Pancreas (tissue), 10 donors: ENCODE results near the gene ARHGAP40. TPM values are rescaled to one million over a fixed set of nuclear protein-coding genes. Genes with fewer than 3 reads are reported as not detected.
"Not testable (repeated sequence)": the region's sequence is repeated elsewhere in the genome, so short reads cannot be mapped to it uniquely, and the experiment has no call there.

Source experiments
- ATAC-seq, 4 donors: fragments of 200-7000 bp; cut with Tn5 transposase; one replicate each; pipeline versions ENCODE4 v1.8.0 to v1.9.1; 2020; ENCODE audit warnings: mild to moderate bottlenecking in 4 of 4, moderate library complexity in 4 of 4
- DNase-seq, 6 donors: peaks; one replicate each; pipeline ENCODE4 v3.0.0-alpha.2; 2020
- FAIRE-seq: peaks from 2 replicates; lab custom pipeline; 2012; peaks lifted over from hg19 to GRCh38; lab: Jason Lieb, UNC
- H3K27ac ChIP-seq, 4 donors: fragments of 200-600 bp; sonication (generic); 1 replicate in 3 of 4; 2 replicates in 1 of 4; pipeline versions ENCODE4 v1.5.0 to v1.8.0; 2020
- H3K27me3 ChIP-seq, 4 donors: fragments of 200-600 bp; one replicate each; pipeline ENCODE4 v1.8.0; 2021
- H3K36me3 ChIP-seq, 3 donors: fragments of 200-600 bp; sonication (generic) in 1 of 3; one replicate each; pipeline versions ENCODE4 v1.5.0 to v1.8.0; 2020 to 2021
- H3K4me1 ChIP-seq, 3 donors: fragments of 200-600 bp; one replicate each; pipeline ENCODE4 v1.8.0; 2021
- H3K4me3 ChIP-seq, 4 donors: fragments of 200-600 bp; sonication (generic) in 2 of 4; one replicate each; pipeline versions ENCODE4 v1.5.0 to v1.8.0; 2020 to 2021
- H3K9me3 ChIP-seq, 4 donors: fragments of 200-600 bp; one replicate each; pipeline ENCODE4 v1.8.0; 2021
- CTCF ChIP-seq, 4 donors: fragments of 200-600 bp; sonication (generic) in 3 of 4; IDR thresholded peaks; one replicate each; pipeline versions ENCODE4 v1.5.0 to v1.8.0; 2021; ENCODE audit warnings: antibody characterized with exemption in 4 of 4
- WGBS, 2 donors: extraction: QIAGEN DNeasy Blood & Tissue Kit; methylation state at CpG; one replicate each; pipeline ENCODE4 v1.1.7; 2013; 5-methylcytosine and 5-hydroxymethylcytosine counted together
- intact Hi-C, 3 donors: fragments of 100-400 bp; cut with DNase I; formaldehyde crosslinking; loops; one replicate each; pipeline versions ENCODE4 v1.11.1 to v1.14.2; 2022
- polyA plus RNA-seq, 2 donors: library from polyadenylated mRNA; stranded (reverse); fragments of 200-250 nt; gene quantifications; one replicate each; pipeline ENCODE4 v1.2.3, GENCODE V29; 2013
- total RNA-seq, 6 donors: library from RNA; stranded (reverse); fragmentation: NEBNext Ultra II Directional in 4 of 6; extraction: Animal tissue kit (Norgen Biotek cat#: 25700) in 4 of 6; gene quantifications; one replicate each; pipeline versions ENCODE4 v1.2.1 to v1.2.4, GENCODE V29; 2021 to 2023
- donor health status: healthy with polysubstance abuse.
- donor health status: DM: no; HTN: no; CAD: no; lungs with moderate emphysema.
- donor health status: DM: no; HTN: no; CAD: no.
- donor health status: control.
- donor health status: control.
- donor health status: Bipolar disorder and iron deficiency.
- donor health status: DM: yes; HTN: yes; CAD: no.
- donor health status: DM: no; HTN: no; CAD: no.
- donor health status: DM: no; HTN: no; CAD: no.
- donor health status: DM: yes; HTN: yes; CAD: no.

Gene ARHGAP40
- total and polyA plus RNA-seq, 8 donors: 0.08 to 0.23 (median 0.23) TPM; not detected in 5

DNA sequence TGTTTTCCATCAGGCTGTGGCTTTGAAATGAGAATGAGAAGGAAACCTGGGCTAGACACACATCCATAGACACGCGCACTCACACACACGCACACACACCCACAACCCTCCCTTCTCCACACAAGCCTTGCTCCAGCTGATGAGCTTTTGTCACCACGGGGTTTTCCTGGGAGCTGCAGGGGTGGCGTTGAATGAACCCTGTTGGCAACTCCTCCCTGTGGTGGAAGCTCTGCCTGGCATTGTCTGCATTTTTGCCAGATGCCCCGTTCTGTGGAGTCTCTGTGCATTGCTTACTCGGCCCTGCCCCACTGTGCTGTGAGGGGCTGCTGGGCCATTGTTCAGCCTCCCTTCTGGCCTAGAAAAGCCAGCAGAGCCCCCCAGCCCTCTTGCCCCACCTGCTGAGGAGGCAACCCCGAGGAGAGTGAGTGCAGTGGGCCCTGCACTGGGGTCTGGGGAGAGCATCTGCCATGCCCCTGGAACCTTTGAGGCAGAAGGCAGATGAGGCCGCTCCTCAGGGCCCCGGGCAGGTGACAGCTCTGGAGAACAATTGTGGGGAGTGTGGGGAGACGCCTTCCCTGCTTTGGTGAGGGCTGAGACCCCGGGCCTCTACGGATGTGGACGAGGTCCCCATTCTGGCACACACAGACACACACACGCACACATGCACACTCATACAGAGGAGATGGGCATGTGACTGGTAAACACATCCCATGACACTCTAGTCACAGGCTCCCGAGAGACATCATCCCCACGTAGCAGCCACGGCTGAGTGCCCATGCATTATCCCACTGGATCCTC, 10.7 kb upstream of the ARHGAP40 start:
- no peak for DNase-seq

GRCh38 chr20:38591474-38592410, 9.9 kb upstream of the ARHGAP40 start:
- no peaks in the 10 kb centered on the region for H3K27me3 ChIP-seq
- ATAC-seq (no peak), FAIRE-seq (no peak), DNase-seq (no peak)
- no peaks in the 10 kb centered on the region for H3K36me3 ChIP-seq
- WGBS, 2 donors: 71 to 78% methylated on average over 21 of the region's 21 CpGs
- no peaks in the 10 kb centered on the region for H3K9me3 ChIP-seq
- no peak for TF ChIP-seq CTCF (IDR thresholded peaks at IDR 0.05)
- no peak overlapping the region for H3K4me3 ChIP-seq
- H3K4me1 ChIP-seq: no peaks in the 10 kb centered on the region
- intact Hi-C loops: no loop called here
- no peak overlapping the region for H3K27ac ChIP-seq

More for the DNA sequence above, 10.7 kb upstream of the ARHGAP40 start:
- no peak overlapping the region for H3K4me3 ChIP-seq
- no peaks in the 10 kb centered on the region for H3K27me3 ChIP-seq
- H3K9me3 ChIP-seq: no peaks in the 10 kb centered on the region
- 61 to 75% methylated on average over 18 of the region's 18 CpGs for WGBS, 2 donors
- TF ChIP-seq CTCF (IDR thresholded peaks at IDR 0.05): no peak
- H3K4me1 ChIP-seq: no peaks in the 10 kb centered on the region
- no peak overlapping the region for H3K27ac ChIP-seq
- FAIRE-seq (no peak), ATAC-seq (no peak)
- no peaks in the 10 kb centered on the region for H3K36me3 ChIP-seq
- intact Hi-C loops: no loop called here

- 68 to 69% methylated on average over 3 of the region's 3 CpGs for WGBS, 2 donors
- H3K4me1 ChIP-seq, FAIRE-seq, ATAC-seq, H3K4me3 ChIP-seq, H3K36me3 ChIP-seq, H3K27ac ChIP-seq, DNase-seq, H3K27me3 ChIP-seq, intact Hi-C loops, H3K9me3 ChIP-seq: not testable (repeated sequence)
These were observed 9.2 kb upstream of the ARHGAP40 start for GRCh38 chr20:38592411-38592790.

- H3K27ac ChIP-seq, DNase-seq, H3K27me3 ChIP-seq, ATAC-seq, H3K4me3 ChIP-seq, H3K36me3 ChIP-seq, H3K4me1 ChIP-seq, intact Hi-C loops, FAIRE-seq, H3K9me3 ChIP-seq: not testable (repeated sequence)
- 86 to 87% methylated on average over 12 of the region's 12 CpGs for WGBS, 2 donors
These were observed 7.3 kb upstream of the ARHGAP40 start for GRCh38 chr20:38594281-38594680.

DNA sequence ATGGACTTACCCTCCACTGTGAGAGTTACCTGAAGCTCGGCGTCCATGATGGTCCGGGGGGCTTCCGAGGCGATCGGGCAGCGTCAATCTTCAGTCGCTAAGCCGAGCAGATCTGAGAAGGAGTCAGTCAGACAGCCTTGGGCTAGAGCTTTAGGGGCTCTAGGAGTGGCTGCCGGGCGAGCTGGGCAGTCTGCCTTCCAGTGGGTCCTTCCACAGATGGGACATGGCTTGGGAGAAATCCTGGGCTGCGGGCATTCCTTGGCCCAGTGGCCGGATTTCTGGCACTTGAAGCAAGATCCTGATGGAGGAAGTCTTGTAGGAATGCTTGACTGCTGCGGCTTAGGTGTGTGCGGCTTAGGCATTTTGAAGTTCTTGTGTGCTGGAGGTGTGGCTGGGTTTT, 5.7 kb upstream of the ARHGAP40 start:
- DNase-seq, ATAC-seq, intact Hi-C loops, H3K9me3 ChIP-seq, H3K27ac ChIP-seq, H3K4me3 ChIP-seq, FAIRE-seq, H3K36me3 ChIP-seq, H3K27me3 ChIP-seq, H3K4me1 ChIP-seq: not testable (repeated sequence)
- WGBS, 2 donors: 81 to 90% methylated on average over 15 of the region's 15 CpGs

- no peaks in the 10 kb centered on the region for H3K36me3 ChIP-seq
- peak; percentile 70 to 92 (median 84) for DNase-seq
- TF ChIP-seq CTCF (IDR thresholded peaks at IDR 0.05): no peak
- ATAC-seq: peak; percentile 86 to 95 (median 92)
- H3K27ac ChIP-seq: peak overlapping the region in 1 of 4 donors; percentile 30
- no peak overlapping the region for H3K4me3 ChIP-seq
- peaks cover 0 to 7% (median 0%) of the 10 kb centered on the region in 4 donors for H3K27me3 ChIP-seq
- WGBS, 2 donors: 19 to 20% methylated on average over 9 of the region's 9 CpGs
- no peaks in the 10 kb centered on the region for H3K9me3 ChIP-seq
- no peak for FAIRE-seq
- intact Hi-C loops: no loop called here
- H3K4me1 ChIP-seq: peaks cover 0 to 5% (median 0%) of the 10 kb centered on the region in 3 donors
These were observed 2.2 kb upstream of the ARHGAP40 start for GRCh38 chr20:38599410-38599882.
